Thyroid gland (tissue), 4 donors: ENCODE measurements around the gene CAPRIN1. TPM values are rescaled to one million over a fixed set of nuclear protein-coding genes. Genes with fewer than 3 reads are reported as not detected.

ENCODE experiments used
- DNase-seq, 2 donors: peaks; one replicate each; pipeline ENCODE4 v3.0.0-alpha.2; 2019
- H3K27ac ChIP-seq, 3 donors: fragments of 200-600 bp; sonication (generic); 1 replicate in 2 of 3; 2 replicates in 1 of 3; pipeline ENCODE4 v1.5.1; 2016 to 2019; ENCODE audit warnings: mild to moderate bottlenecking in 1 of 3, moderate library complexity in 1 of 3
- H3K27me3 ChIP-seq: fragments of 200-600 bp; sonication (generic); one replicate; pipeline ENCODE4 v1.5.1; 2019
- H3K36me3 ChIP-seq, 2 donors: fragments of 200-600 bp; sonication (generic); one replicate each; pipeline ENCODE4 v1.5.1; 2016 to 2019
- H3K4me1 ChIP-seq, 2 donors: fragments of 200-600 bp; sonication (generic); one replicate each; pipeline ENCODE4 v1.5.1; 2017 to 2019
- H3K4me3 ChIP-seq, 3 donors: fragments of 200-600 bp; sonication (generic); replicated peaks in 1 of 3; 1 replicate in 2 of 3; 2 replicates in 1 of 3; pipeline ENCODE4 v1.5.1; 2016; ENCODE audit warnings: mild to moderate bottlenecking in 1 of 3
- H3K9me3 ChIP-seq: fragments of 200-600 bp; sonication (generic); one replicate; pipeline ENCODE4 v1.5.1; 2017
- POLR2A ChIP-seq, 2 donors: fragments of 450-650 bp; IDR thresholded peaks; one replicate each; pipeline ENCODE4 v1.6.1; 2017; ENCODE audit warnings: antibody characterized with exemption in 2 of 2, mild to moderate bottlenecking in 2 of 2, moderate library complexity in 1 of 2
- WGBS, 2 donors: methylation state at CpG; one replicate each; pipeline ENCODE4 v1.1.5; 2017; 5-methylcytosine and 5-hydroxymethylcytosine counted together
- intact Hi-C: fragments of 100-400 bp; cut with DNase I; formaldehyde crosslinking; loops from one replicate; pipeline ENCODE4 v1.15.1; 2023
- total RNA-seq, 4 donors: library from RNA; depleted of rRNA; stranded (reverse); fragments of >200 nt; gene quantifications; one replicate each; pipeline ENCODE4 v1.2.3, GENCODE V29; 2016
- TF ChIP-seq, protein P1 (sequence below), 6 experiments: fragments of 200-600 bp in 3 of 6; fragments of 450-650 bp in 3 of 6; sonication (generic) in 3 of 6; IDR thresholded peaks; one replicate each; pipeline ENCODE4 v1.5.1; 2016 to 2019; ENCODE audit warnings: antibody characterized with exemption in 6 of 6, mild to moderate bottlenecking in 2 of 6, inconsistent platforms in 1 of 6, moderate library complexity in 1 of 6

Gene CAPRIN1
- total RNA-seq, 4 donors from 2014 or later, result 164 to 207 (median 180) TPM

DNA sequence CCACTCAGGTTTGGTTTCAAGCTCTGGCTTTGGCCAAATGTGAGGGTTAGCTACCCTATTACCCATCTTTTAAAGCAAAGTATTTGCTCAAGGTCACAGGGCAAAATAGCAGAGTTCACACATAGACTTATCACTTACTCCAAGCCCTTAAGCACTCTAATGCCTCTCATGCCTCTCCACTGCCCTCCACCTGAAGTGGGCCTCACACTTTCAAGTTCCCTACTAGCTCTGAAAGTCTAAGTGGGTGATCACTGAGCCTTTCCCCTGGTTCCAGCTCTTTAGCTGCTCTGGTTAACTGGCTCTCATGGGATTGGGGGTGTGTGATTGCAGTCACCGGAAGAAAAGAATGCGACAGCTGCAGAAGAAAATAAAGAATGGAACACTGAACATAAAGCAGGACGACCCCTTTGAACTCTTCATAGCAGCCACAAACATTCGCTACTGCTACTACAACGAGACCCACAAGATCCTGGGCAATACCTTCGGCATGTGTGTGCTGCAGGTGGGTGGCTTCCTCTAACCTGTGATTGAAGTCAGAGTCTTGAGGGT, 60.3 kb downstream of the CAPRIN1 start:
- H3K36me3 ChIP-seq, result peaks cover 51 to 71% of the 10 kb centered on the region in 2 donors
- no peak overlapping the region for H3K4me3 ChIP-seq
- TF ChIP-seq, protein P1, sequence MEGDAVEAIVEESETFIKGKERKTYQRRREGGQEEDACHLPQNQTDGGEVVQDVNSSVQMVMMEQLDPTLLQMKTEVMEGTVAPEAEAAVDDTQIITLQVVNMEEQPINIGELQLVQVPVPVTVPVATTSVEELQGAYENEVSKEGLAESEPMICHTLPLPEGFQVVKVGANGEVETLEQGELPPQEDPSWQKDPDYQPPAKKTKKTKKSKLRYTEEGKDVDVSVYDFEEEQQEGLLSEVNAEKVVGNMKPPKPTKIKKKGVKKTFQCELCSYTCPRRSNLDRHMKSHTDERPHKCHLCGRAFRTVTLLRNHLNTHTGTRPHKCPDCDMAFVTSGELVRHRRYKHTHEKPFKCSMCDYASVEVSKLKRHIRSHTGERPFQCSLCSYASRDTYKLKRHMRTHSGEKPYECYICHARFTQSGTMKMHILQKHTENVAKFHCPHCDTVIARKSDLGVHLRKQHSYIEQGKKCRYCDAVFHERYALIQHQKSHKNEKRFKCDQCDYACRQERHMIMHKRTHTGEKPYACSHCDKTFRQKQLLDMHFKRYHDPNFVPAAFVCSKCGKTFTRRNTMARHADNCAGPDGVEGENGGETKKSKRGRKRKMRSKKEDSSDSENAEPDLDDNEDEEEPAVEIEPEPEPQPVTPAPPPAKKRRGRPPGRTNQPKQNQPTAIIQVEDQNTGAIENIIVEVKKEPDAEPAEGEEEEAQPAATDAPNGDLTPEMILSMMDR (IDR thresholded peaks at IDR 0.05), result no peak
- no peak for TF ChIP-seq POLR2A (IDR thresholded peaks at IDR 0.05)
- WGBS, 2 donors, result 82 to 88% methylated on average over 6 of the region's 6 CpGs
- peaks cover 0 to under 1% of the 10 kb centered on the region in 2 donors for H3K4me1 ChIP-seq
- intact Hi-C loops, result no loop called here
- H3K27me3 ChIP-seq, result no peaks in the 10 kb centered on the region
- no peak overlapping the region for H3K27ac ChIP-seq
- no peaks in the 10 kb centered on the region for H3K9me3 ChIP-seq
- no peak for DNase-seq

DNA sequence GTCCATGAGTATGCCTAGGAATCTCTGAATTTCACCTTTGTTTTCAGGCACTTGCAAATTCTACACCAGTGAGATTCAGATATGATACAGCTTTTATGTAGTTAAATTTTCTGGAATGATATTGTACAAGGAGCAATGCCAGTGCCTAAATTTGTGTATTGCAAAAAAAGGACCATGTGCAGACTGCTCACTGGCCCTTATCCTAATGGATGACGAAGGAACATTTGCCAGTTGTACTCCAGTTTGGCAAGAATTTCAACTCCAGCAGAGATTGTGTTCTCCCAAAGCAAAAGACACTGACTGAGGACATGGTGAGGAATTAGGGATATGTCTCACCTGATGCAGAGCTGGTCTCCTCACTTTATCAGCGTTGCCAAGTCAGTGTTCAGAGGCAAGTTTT, 62.5 kb downstream of the CAPRIN1 start:
- no peak overlapping the region for H3K27ac ChIP-seq
- TF ChIP-seq, protein P1 (IDR thresholded peaks at IDR 0.05), result no peak
- DNase-seq, result no peak
- peaks cover 55 to 90% of the 10 kb centered on the region in 2 donors for H3K36me3 ChIP-seq
- intact Hi-C loops, result no loop called here
- no peaks in the 10 kb centered on the region for H3K27me3 ChIP-seq
- no peak overlapping the region for H3K4me3 ChIP-seq
- H3K4me1 ChIP-seq, result no peaks in the 10 kb centered on the region
- H3K9me3 ChIP-seq, result no peaks in the 10 kb centered on the region
- WGBS, 2 donors, result 80 to 88% methylated on average over 2 of the region's 2 CpGs

DNA sequence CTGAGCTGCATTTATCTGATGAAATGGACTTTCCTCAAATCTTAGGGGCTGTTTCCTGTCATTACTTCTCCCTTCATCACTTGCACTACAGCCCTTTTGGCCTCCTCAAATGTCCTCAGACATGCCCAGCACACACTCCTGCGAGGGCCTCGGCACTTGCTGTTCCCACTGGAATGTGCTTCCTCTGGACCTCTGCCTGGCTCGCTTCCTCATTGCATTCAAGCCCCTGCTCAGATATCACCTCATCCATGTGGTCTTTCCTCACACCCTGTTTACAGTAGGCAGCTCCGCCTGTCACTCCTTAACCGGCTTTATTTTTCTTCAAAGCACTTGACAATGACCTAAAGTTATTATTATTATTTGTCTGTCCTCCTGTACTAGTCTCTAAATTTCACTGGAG, 62.9 kb downstream of the CAPRIN1 start:
- H3K9me3 ChIP-seq, result no peaks in the 10 kb centered on the region
- H3K27ac ChIP-seq, result no peak overlapping the region
- no peaks in the 10 kb centered on the region for H3K4me1 ChIP-seq
- no peaks in the 10 kb centered on the region for H3K27me3 ChIP-seq
- no peak overlapping the region for H3K4me3 ChIP-seq
- peaks cover 55 to 91% of the 10 kb centered on the region in 2 donors for H3K36me3 ChIP-seq
- DNase-seq, result no peak
- intact Hi-C loops, result no loop called here
- WGBS, 2 donors, result 93 to 95% methylated on average over 5 of the region's 5 CpGs
- TF ChIP-seq POLR2A (IDR thresholded peaks at IDR 0.05), result no peak
- TF ChIP-seq, protein P1 (IDR thresholded peaks at IDR 0.05), result no peak

DNA sequence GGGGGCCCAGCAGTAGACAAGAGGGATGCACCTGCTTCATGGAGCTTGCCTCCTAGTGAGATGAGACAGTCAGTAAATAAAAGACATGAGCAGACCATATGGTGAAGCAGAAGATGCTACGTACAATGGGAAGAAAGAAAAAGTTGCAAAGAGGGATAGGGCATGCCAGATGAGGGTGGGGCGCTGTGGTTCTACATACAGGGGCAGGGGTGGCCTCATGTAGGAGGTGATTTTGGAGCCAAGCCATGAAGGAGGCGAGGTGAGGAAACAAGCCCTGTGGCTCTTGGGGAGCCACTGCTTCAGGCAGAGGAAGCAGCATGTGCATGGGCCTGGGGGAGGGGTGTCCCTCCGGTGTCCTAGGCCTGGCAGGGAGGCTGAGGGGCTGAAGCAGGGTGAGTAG, 69.1 kb downstream of the CAPRIN1 start:
- 97 to 98% methylated on average over 4 of the region's 4 CpGs for WGBS, 2 donors
- no peak overlapping the region for H3K27ac ChIP-seq
- H3K4me1 ChIP-seq, result no peaks in the 10 kb centered on the region
- intact Hi-C loops, result no loop called here
- H3K4me3 ChIP-seq, result no peak overlapping the region
- no peak for DNase-seq
- peaks cover 52 to 88% of the 10 kb centered on the region in 2 donors for H3K36me3 ChIP-seq
- no peaks in the 10 kb centered on the region for H3K27me3 ChIP-seq
- TF ChIP-seq POLR2A (IDR thresholded peaks at IDR 0.05), result no peak
- TF ChIP-seq, protein P1 (IDR thresholded peaks at IDR 0.05), result no peak
- H3K9me3 ChIP-seq, result no peaks in the 10 kb centered on the region

DNA sequence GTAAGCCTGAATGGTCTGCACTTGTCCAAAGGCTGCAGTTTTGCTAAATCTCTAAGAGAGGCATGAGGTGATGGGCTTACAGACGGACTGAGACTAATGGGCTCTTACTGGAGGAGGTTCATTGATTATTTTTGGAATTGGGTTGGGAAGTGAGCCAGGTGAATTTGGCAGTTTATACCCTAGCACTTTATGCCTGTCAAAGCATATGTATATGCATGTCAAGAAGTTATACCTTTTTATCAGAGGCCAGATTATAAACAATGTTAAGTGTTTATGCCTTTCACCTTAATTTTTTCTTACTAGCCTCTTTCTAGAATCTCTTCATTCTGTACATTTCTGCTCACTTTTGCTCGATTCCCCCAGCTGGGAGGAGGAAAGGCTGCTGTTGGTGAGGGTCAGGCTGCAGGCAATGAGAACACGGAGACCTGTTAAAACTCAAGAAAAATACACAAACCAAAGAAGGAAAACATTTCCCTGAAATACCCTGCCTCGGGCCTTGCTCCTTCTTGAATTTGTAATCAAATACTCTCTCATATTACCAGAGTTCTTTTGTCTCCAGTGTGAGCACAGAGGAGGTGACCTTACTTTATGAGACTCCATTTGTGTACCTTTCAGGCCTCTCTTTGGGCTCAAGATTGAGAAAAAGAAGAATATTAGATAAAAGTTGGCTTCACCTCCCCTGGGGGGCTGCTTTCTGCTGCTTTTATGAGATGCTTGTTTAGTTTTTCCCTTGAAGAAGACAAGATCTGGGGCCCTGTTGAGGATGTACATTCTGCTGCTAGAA, 73.5 kb downstream of the CAPRIN1 start:
- TF ChIP-seq, protein P1 (IDR thresholded peaks at IDR 0.05), result no peak
- no peak for TF ChIP-seq POLR2A (IDR thresholded peaks at IDR 0.05)
- H3K4me1 ChIP-seq, result no peaks in the 10 kb centered on the region
- H3K4me3 ChIP-seq, result no peak overlapping the region
- intact Hi-C loops, result no loop called here
- peaks cover 46 to 78% of the 10 kb centered on the region in 2 donors for H3K36me3 ChIP-seq
- H3K27ac ChIP-seq, result no peak overlapping the region
- 83 to 88% methylated on average over 4 of the region's 4 CpGs for WGBS, 2 donors
- no peaks in the 10 kb centered on the region for H3K9me3 ChIP-seq
- DNase-seq, result no peak
- H3K27me3 ChIP-seq, result no peaks in the 10 kb centered on the region
